ENCODE measurements around the gene PTGIS.

PTGIS gene

DNA sequence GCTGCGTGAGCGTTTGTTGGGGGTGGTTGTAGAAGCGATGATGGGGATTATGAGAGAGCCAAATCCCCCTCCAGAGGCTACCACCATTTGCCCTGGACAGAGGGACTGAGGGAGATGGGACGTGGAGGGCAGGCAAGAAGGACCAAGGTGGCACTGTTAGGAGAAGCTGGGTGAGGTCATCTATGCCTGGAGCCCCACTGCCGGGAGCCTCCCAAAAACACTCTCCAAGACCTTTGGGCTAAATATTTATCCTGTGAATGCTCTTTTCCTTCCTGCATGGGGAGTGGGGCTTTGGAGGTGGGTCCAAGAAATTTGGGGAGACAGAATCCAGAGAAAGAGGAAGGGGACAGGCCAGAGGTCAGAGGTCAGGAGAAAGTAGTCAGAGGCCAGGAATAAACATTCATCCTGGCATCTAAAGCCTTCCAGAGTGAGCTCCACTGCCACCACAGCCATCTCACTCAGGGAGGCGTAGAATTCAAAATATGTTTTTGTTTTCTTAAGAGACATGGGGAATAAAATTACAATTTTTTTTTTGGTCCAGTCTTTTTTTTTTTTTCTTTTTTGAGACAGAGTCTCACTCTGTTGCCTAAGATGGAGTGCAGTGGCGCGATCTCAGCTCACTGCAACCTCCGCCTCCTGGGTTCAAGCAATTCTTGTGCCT is 17.8 kb upstream of the PTGIS start:
- Histone ChIP-seq H3K36me3 (ENCODE audit: control insufficient read depth in 1 of 2, insufficient read depth in 2 of 2, low read depth in 1 of 2, low read length in 2 of 2) (no peaks in the 10 kb centered on the region), H2BK5ac (ENCODE audit: low read depth, low read length, poor library complexity, severe bottlenecking) (no peak overlapping the region), H3K4me1 (ENCODE audit: control insufficient read depth, insufficient read depth, low read depth, low read length) (peaks cover 10% of the 10 kb centered on the region), H4K8ac (ENCODE audit: low read length) (no peak overlapping the region), H3K9ac (ENCODE audit: low read length) (peak overlapping the region; percentile 80), H3K4ac (ENCODE audit: low read depth in 1 of 2, low read length in 2 of 2) (no peak overlapping the region), H3K79me1 (replicated peaks; ENCODE audit: low read length, poor library complexity, severe bottlenecking) (no peaks in the 10 kb centered on the region), H3K27ac (ENCODE audit: low read length, poor library complexity, severe bottlenecking) (no peak overlapping the region), H2BK120ac (ENCODE audit: low read depth, low read length) (no peak overlapping the region), H2BK15ac (ENCODE audit: low read depth, poor library complexity, severe bottlenecking) (no peak overlapping the region), H2BK12ac (ENCODE audit: low read length in 2 of 2) (no peak overlapping the region), H2AK5ac (ENCODE audit: low read length, severe bottlenecking) (peak overlapping the region; percentile 49), H3K4me3 (ENCODE audit: insufficient read depth in 1 of 2, low read depth in 1 of 2, low read length in 2 of 2) (no peak overlapping the region), H2AFZ (ENCODE audit: low read depth, low read length) (no peak overlapping the region), H4K91ac (ENCODE audit: low read length) (no peak overlapping the region), H3K27me3 (ENCODE audit: control insufficient read depth in 1 of 2, insufficient read depth in 1 of 2, low read length in 2 of 2) (no peaks in the 10 kb centered on the region), H3K23ac (ENCODE audit: low read length in 2 of 2) (no peak overlapping the region), H3K4me2 (ENCODE audit: low read length, poor library complexity, severe bottlenecking) (no peak overlapping the region), H3K14ac (ENCODE audit: low read length in 2 of 2) (no peak overlapping the region), H3K9me3 (ENCODE audit: control insufficient read depth, low read length) (peaks cover 8% of the 10 kb centered on the region), H3K18ac (ENCODE audit: low read depth in 1 of 2, low read length in 2 of 2) (no peak overlapping the region)
- no peak for DNase-seq
- 0% methylated on average over 1 of the region's 9 CpGs for WGBS

DNA sequence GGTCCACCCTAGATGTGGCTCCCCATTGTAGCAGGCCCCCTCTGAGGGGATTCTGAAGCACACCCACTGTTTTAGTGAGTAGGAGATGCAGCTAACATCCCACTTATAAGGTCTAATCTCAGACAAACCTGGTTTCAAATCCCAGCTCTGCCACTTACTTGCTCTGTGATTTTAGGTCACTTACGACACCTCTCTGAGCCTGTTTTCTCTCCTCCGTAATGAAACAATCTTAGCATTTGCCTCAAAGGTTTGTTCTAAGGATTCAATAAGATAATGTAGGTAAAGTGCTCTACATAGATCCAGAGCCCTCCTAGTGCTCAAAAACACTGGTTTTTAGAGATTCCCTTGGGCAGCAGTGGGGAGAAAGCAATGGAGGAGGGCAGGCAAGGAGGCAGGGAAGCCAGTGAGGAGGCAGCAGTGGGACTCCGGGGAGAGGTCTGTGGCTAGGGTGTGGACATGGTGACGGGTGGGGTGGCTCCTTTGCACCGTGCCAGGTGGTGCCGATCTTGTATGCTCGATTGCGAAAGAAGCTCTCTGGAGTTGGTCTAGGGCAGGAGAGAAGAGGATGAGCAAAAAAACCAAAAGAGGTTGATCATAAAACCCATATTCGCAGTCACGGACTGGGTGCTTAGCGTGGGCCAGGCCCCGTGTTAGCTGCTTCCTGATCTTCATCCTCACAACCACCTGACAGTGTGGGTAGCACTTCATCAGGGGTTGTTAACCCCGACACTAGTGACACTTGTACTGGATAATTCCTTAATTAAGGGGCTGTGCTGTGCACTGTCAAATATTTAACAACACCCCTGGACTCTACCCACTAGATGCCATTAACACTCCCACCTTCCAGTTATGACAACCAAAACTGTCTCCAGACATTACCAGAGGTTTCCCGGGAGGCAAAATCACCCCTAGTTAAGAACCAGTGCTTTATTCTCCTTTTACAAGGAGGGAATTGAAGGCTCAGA is 16.8 kb upstream of the PTGIS start:
- H3K4me1 ChIP-seq (ENCODE audit: control insufficient read depth, insufficient read depth, low read depth, low read length): peaks cover 13% of the 10 kb centered on the region
- H2AFZ ChIP-seq (ENCODE audit: low read depth, low read length): no peak overlapping the region
- DNase-seq: no peak
- no peak overlapping the region for H3K4ac ChIP-seq (ENCODE audit: low read depth in 1 of 2, low read length in 2 of 2)
- no peaks in the 10 kb centered on the region for H3K36me3 ChIP-seq (ENCODE audit: control insufficient read depth in 1 of 2, insufficient read depth in 2 of 2, low read depth in 1 of 2, low read length in 2 of 2)
- no peak overlapping the region for H3K18ac ChIP-seq (ENCODE audit: low read depth in 1 of 2, low read length in 2 of 2)
- H2AK5ac ChIP-seq (ENCODE audit: low read length, severe bottlenecking): peak overlapping the region; percentile 44
- no peaks in the 10 kb centered on the region for H3K27me3 ChIP-seq (ENCODE audit: control insufficient read depth in 1 of 2, insufficient read depth in 1 of 2, low read length in 2 of 2)
- peak overlapping the region; percentile 80 for H3K9ac ChIP-seq (ENCODE audit: low read length)
- no peak overlapping the region for H3K23ac ChIP-seq (ENCODE audit: low read length in 2 of 2)
- H3K79me1 ChIP-seq (replicated peaks; ENCODE audit: low read length, poor library complexity, severe bottlenecking): no peaks in the 10 kb centered on the region
- H2BK12ac ChIP-seq (ENCODE audit: low read length in 2 of 2): no peak overlapping the region
- no peak overlapping the region for H3K14ac ChIP-seq (ENCODE audit: low read length in 2 of 2)
- no peak overlapping the region for H3K4me3 ChIP-seq (ENCODE audit: insufficient read depth in 1 of 2, low read depth in 1 of 2, low read length in 2 of 2)
- no peak overlapping the region for H2BK15ac ChIP-seq (ENCODE audit: low read depth, poor library complexity, severe bottlenecking)
- peaks cover 8% of the 10 kb centered on the region for H3K9me3 ChIP-seq (ENCODE audit: control insufficient read depth, low read length)
- H2BK5ac ChIP-seq (ENCODE audit: low read depth, low read length, poor library complexity, severe bottlenecking): no peak overlapping the region
- no peak overlapping the region for H2BK120ac ChIP-seq (ENCODE audit: low read depth, low read length)
- no peak overlapping the region for H4K91ac ChIP-seq (ENCODE audit: low read length)
- no peak overlapping the region for H4K8ac ChIP-seq (ENCODE audit: low read length)
- no peak overlapping the region for H3K27ac ChIP-seq (ENCODE audit: low read length, poor library complexity, severe bottlenecking)
- 92% methylated on average over 10 of the region's 14 CpGs for WGBS
- H3K4me2 ChIP-seq (ENCODE audit: low read length, poor library complexity, severe bottlenecking): no peak overlapping the region

DNA sequence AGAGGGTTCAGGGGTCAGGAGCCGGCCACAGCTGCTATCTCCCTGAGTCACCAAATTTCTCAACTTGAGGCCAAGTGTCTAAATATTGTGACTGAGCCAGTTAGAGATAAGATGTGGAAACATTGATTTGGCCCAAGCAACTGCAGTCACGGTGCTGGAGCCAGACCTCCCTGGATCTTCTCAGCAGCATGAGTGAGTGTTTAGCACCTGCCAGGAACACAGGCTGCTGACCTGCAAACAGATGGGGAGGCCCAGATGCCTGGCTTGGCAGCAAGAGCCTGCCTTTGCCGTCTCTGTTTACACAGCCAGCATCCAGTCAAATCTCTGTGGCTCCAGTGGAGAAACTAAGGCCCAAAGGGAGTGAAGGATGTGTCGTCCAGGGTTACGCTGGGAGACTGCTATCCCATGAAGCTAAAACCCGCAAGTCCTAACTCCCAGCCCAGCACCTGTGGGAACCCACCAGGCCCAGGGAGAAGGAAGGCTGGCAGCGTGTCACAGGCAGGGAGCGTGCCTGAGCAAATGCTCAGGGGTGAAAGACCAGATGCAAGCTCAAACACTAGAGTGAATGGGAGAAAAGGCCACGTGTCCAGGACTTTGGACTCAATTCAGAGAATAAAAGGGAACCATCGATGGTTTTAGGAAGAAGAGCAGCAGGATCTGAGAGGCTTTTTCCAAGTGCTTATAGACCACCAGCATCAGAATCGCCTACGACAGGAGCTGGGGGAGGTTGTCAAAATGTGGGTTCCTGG is 15.9 kb upstream of the PTGIS start:
- no peak overlapping the region for H3K4me3 ChIP-seq (ENCODE audit: insufficient read depth in 1 of 2, low read depth in 1 of 2, low read length in 2 of 2)
- H3K18ac ChIP-seq (ENCODE audit: low read depth in 1 of 2, low read length in 2 of 2): no peak overlapping the region
- H2AFZ ChIP-seq (ENCODE audit: low read depth, low read length): no peak overlapping the region
- H3K23ac ChIP-seq (ENCODE audit: low read length in 2 of 2): peak overlapping the region in 1 of 2 experiments; percentile 54
- H4K91ac ChIP-seq (ENCODE audit: low read length): no peak overlapping the region
- peak overlapping the region; percentile 80 for H3K9ac ChIP-seq (ENCODE audit: low read length)
- 76% methylated on average over 12 of the region's 12 CpGs for WGBS
- no peaks in the 10 kb centered on the region for H3K79me1 ChIP-seq (replicated peaks; ENCODE audit: low read length, poor library complexity, severe bottlenecking)
- H3K9me3 ChIP-seq (ENCODE audit: control insufficient read depth, low read length): peaks cover 8% of the 10 kb centered on the region
- no peak overlapping the region for H2BK5ac ChIP-seq (ENCODE audit: low read depth, low read length, poor library complexity, severe bottlenecking)
- no peak overlapping the region for H3K27ac ChIP-seq (ENCODE audit: low read length, poor library complexity, severe bottlenecking)
- peak; percentile 29 for DNase-seq
- no peak overlapping the region for H2AK5ac ChIP-seq (ENCODE audit: low read length, severe bottlenecking)
- no peak overlapping the region for H2BK120ac ChIP-seq (ENCODE audit: low read depth, low read length)
- no peak overlapping the region for H3K4ac ChIP-seq (ENCODE audit: low read depth in 1 of 2, low read length in 2 of 2)
- no peaks in the 10 kb centered on the region for H3K36me3 ChIP-seq (ENCODE audit: control insufficient read depth in 1 of 2, insufficient read depth in 2 of 2, low read depth in 1 of 2, low read length in 2 of 2)
- peaks cover 13% of the 10 kb centered on the region for H3K4me1 ChIP-seq (ENCODE audit: control insufficient read depth, insufficient read depth, low read depth, low read length)
- H2BK15ac ChIP-seq (ENCODE audit: low read depth, poor library complexity, severe bottlenecking): no peak overlapping the region
- no peak overlapping the region for H2BK12ac ChIP-seq (ENCODE audit: low read length in 2 of 2)
- H3K27me3 ChIP-seq (ENCODE audit: control insufficient read depth in 1 of 2, insufficient read depth in 1 of 2, low read length in 2 of 2): no peaks in the 10 kb centered on the region
- no peak overlapping the region for H4K8ac ChIP-seq (ENCODE audit: low read length)
- no peak overlapping the region for H3K14ac ChIP-seq (ENCODE audit: low read length in 2 of 2)
- no peak overlapping the region for H3K4me2 ChIP-seq (ENCODE audit: low read length, poor library complexity, severe bottlenecking)

DNA sequence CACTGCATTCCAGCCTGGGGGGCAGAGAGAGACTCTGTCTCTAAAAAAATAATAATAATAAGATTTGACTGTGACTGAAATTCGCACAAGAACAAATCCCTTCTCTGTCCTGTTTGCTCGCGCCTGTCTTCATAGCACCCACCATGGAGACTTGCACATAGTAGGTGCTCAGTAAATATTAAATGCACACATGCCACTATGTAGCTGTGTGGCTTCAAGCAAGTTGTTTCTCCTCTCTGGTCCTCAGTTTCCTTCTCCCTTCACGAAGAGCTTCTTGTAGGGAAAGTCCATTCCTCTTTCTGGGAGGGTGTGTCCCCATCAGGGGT is 15.4 kb upstream of the PTGIS start:
- H2BK12ac ChIP-seq (ENCODE audit: low read length in 2 of 2): no peak overlapping the region
- no peak overlapping the region for H2BK5ac ChIP-seq (ENCODE audit: low read depth, low read length, poor library complexity, severe bottlenecking)
- no peak overlapping the region for H2BK120ac ChIP-seq (ENCODE audit: low read depth, low read length)
- peaks cover 13% of the 10 kb centered on the region for H3K4me1 ChIP-seq (ENCODE audit: control insufficient read depth, insufficient read depth, low read depth, low read length)
- no peaks in the 10 kb centered on the region for H3K36me3 ChIP-seq (ENCODE audit: control insufficient read depth in 1 of 2, insufficient read depth in 2 of 2, low read depth in 1 of 2, low read length in 2 of 2)
- H2AFZ ChIP-seq (ENCODE audit: low read depth, low read length): no peak overlapping the region
- H3K79me1 ChIP-seq (replicated peaks; ENCODE audit: low read length, poor library complexity, severe bottlenecking): no peaks in the 10 kb centered on the region
- H3K23ac ChIP-seq (ENCODE audit: low read length in 2 of 2): no peak overlapping the region
- peaks cover 8% of the 10 kb centered on the region for H3K9me3 ChIP-seq (ENCODE audit: control insufficient read depth, low read length)
- no peaks in the 10 kb centered on the region for H3K27me3 ChIP-seq (ENCODE audit: control insufficient read depth in 1 of 2, insufficient read depth in 1 of 2, low read length in 2 of 2)
- H3K18ac ChIP-seq (ENCODE audit: low read depth in 1 of 2, low read length in 2 of 2): no peak overlapping the region
- DNase-seq: no peak
- H2AK5ac ChIP-seq (ENCODE audit: low read length, severe bottlenecking): no peak overlapping the region
- H2BK15ac ChIP-seq (ENCODE audit: low read depth, poor library complexity, severe bottlenecking): no peak overlapping the region
- no peak overlapping the region for H3K27ac ChIP-seq (ENCODE audit: low read length, poor library complexity, severe bottlenecking)
- H3K4ac ChIP-seq (ENCODE audit: low read depth in 1 of 2, low read length in 2 of 2): no peak overlapping the region
- peak overlapping the region; percentile 80 for H3K9ac ChIP-seq (ENCODE audit: low read length)
- H4K8ac ChIP-seq (ENCODE audit: low read length): no peak overlapping the region
- 100% methylated on average over 3 of the region's 4 CpGs for WGBS
- no peak overlapping the region for H4K91ac ChIP-seq (ENCODE audit: low read length)
- no peak overlapping the region for H3K4me2 ChIP-seq (ENCODE audit: low read length, poor library complexity, severe bottlenecking)
- H3K14ac ChIP-seq (ENCODE audit: low read length in 2 of 2): no peak overlapping the region
- no peak overlapping the region for H3K4me3 ChIP-seq (ENCODE audit: insufficient read depth in 1 of 2, low read depth in 1 of 2, low read length in 2 of 2)

Data from mesenchymal stem cell (in vitro differentiated cells and primary cell).